NAMALWA (cell line): ENCODE data around the gene RASD2.

Experiments used
- DNase-seq: peaks from one replicate; pipeline ENCODE4 v3.0.0-alpha.2; 2015; ENCODE audit warnings: low spot score

The RASD2 gene

DNA sequence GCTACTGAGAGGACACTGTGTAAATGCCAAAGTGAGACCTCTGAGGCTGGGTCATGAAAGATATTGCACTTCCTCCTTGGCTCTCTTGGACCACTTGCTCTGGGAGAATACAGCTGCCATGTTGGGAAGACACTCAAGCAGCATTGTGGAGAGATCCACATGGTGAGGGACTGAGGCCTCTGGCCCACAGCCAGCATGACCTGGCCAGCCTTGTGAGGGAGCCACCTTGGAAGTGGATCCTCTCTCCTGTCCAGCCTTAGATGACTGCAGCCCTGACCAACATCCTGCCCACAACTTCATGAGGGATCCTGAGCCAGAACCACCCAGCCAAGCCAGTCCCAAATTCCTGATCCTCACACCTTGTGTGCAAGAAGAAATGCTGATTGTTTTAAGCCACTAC, 46.1 kb downstream of the RASD2 start:
- no peak for DNase-seq

DNA sequence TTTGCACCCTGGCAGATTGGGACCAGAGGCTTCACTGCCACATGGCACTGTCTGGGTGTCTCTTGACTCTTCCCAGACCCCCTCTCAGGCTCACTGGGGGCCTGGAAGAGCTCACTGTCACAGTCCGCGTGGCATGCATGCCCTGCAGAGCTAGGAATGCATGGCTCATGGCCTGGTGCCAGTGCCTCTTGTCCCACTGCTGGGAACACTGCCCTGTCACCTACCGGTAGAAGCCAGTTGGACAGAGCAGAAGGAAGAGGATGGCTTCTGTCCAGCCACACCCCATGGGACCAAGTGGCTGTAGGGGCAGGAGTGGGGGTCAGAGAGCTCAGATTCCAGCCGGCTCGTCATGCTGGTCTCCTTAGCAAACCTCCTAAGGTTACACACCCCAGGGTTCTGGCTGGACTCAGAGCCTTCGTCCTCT, 46.8 kb downstream of the RASD2 start:
- DNase-seq, result no peak

DNA sequence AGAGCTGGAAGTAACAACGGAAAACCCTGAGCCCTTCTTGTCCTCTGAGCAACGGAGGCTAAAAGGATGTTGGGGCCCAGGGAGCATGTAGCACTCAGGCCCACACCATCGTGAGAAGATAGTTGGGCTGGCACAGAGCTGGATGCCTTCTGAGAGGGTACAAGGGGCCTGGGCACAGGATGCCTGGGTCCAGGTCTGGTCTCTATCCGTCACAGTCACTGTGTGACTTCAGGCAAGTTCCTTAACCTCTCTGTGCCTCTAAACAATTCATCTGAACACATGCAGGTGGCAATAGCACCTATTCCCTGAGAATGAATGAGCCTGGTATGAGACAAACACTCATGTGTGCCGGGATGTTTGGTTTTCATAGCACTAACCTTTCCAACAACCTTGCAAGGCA, 47.3 kb downstream of the RASD2 start:
- DNase-seq, result no peak

DNA sequence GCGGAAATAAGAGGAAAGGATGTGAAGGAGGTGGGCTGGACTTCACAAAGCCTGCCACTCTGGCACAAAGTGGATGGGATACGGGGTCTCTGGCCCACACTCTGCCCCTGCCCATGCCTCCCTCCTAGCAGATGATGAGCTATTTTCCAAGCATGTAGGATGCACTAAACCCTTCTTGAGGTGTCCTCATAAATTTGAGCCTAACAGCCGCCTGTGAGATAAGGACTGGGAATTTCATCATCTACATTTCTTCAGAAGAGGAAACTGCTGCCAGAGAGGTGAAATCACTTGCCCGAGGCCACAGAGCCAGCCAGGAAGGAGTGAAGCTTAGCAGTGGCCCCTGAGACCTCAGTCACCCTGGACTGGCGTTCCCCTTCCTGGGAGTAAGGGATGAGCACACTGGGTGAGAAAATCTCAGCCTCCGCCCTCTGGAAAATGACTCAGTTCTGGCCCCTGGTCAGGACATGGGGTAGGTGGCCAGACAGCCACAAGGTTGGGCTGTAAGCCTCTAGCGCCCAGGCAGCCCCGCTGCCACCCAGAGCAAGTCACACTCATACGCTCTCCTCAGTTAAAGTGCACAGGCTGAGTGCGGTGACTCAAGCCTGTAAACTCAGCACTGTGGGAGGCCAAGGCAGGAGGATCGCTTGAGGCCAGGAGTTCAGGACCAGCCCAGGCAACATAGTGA, 48.6 kb downstream of the RASD2 start:
- DNase-seq, result no peak

DNA sequence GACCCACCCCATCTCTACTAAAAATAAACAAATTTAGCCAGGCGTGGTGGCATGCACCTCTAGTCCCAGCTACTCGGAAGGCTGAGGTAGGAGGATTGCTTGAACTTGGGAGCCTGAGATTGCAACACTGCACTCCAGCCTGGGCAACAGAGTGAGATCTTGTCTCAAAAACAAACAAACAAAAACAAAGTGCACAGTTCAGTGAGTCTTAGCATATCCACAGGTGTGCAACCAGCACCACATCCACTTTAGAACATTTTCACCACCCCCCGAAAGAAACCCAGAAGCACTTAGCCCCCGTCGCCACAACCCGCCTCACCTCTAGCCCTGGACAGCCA, 49.1 kb downstream of the RASD2 start:
- DNase-seq, result no peak

DNA sequence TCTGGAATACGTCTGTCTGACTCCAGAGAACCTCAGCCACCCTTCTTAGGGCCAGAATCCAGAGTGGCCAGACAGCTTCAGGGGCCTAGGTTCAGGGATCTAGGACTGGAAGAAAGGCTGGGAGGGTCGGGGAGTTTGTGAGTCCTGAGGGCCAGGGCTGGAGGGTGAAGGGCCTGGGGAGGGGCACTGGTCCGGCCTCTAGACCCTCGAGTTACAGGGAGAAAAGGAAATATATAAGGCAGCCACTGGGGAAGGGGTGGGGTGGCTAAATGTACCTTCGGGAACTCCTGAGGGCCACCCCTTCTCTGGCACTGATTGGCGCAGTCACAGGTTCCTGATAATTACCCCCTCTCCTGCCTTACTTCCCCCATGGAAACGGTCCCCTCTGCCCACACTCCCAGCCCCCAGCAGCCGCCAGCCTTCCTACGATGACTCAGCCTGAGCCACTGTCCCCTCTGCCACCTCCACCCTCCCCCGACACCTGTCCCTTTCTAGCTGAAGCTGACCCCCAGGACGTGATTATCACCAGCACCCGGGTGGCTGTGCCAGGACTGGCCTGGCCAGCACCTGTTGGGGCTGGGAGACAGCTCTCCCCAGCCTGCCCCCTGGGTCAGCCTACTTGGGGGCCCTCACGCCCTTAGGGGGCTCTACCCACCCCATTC, 50.1 kb downstream of the RASD2 start:
- no peak for DNase-seq

DNA sequence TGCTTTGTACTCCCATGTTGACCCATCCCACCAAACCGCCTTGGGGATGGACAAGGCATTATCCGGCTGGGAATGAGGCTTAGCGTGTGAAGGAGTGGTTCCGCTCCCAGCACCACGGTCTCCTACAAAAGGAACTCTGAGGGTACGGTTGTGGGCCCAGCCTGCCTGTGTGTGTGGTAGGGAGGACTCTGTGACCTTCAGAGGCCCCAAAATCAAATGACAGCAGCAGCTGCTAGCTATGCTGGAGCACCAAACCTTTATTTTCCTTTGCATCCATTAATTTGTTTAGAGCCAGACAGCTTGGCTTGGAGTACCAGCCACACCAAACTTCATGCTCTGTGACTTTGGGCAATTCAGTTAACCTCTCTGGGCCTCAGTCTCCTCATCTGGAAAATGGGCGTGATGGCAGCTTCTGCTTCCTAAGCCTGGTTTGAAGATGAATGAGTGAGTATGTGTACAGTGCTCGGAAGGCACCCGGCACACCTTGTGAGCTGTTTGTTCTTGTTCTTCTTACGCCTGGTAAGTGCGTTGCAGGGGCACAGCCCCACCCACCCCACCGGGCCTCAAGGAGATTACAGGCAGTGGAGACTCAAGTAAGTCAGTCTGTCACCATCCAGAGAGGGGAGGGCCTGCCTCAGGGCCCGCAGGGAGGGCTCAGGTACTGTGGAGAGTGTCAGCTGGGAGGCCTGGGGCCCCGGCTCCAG, 51.2 kb downstream of the RASD2 start:
- DNase-seq, result no peak

DNA sequence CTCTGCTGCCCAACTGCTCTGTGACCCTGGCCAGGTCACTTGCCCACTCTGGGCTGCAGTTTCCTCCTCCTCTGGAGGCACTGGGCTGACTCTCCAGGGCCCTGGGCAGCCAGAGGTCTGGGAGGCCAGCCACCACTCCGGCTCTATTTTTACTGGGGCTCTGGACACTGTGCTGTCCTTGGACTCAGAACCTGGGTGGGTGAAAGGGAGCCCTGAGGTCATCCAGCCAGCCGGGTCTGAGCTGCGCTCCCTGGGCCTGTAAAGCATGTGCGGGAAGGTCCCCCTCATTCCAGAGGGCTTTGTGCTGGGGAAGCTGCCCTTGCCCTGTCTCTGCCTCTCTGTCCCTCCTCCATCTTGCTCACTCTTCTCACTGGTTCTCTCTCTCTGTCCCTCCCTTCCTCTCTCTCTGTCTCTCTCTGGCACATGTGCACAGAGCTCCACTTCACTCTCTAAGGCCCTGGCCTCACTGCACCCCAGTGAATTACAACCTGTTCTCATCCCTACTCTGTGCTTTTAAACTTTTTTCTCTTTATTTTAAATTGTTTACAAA, 51.9 kb downstream of the RASD2 start:
- no peak for DNase-seq

DNA sequence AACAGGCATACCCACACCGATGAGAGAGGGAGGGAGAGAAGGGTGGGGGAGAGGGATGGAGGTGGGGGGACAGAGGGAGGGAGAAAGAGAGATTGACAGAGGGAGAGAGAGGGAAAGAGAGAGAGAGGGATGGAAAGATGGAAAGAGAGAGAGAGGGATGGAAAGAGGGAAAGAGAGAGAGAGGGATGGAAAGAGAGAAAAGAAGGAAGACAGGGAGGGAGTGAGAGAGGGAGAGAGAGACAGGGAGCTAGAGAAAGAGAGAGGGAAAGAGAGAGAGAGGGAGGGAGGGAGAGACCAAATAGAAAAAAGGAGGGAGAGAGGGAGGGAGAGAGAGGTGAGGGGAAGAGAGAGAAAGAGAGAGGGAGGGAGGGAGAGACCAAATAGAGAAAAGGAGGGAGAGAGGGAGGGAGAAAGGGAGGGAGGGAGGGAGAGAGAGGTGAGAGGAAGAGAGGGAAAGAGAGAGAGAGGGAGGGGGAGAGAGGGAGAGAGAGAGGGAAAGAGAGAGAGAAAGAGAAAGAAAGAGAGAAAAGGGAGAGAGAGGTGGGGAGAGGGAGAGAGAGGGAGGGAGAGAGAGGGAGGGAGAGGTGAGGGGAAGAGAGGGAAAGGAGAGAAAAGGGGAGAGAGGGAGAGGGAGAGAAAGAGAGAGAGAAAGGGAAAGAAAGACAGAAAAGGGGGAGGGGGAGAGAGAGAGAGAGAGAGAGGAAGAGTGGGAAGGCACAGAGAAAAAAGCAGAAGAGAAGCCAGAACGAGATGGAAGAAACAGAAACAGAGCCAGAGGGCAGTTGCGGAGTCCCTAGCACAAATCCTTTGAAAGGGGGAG, 52.6 kb downstream of the RASD2 start:
- DNase-seq, result no peak

DNA sequence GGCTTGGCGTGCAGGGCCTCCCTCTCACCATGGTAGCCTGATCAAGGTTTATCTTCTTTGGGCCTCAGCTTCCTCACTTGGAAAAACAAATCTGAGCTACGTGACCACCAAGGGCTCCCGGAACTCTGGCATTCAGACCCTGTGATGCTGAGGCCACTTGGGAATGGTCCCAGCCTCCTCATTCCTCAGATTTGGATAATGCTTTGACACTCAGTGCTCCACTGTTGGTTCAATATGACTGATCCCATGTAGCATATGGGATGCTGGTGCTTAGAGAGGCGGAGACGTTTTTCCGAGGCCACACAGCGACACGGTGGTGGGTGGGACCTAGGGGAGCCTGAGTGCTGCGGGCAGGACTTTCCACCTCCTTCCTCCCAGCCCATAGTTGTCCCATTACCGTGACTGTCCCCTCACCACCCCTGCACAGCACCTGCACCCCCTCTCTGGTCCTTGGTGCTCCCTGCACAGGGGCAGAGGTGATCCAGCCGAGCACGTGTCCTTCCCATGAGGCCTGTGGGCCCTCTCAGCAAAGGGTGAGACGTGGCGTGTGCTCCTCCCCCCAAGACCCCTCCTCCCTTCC, 53.4 kb downstream of the RASD2 start:
- no peak for DNase-seq

DNA sequence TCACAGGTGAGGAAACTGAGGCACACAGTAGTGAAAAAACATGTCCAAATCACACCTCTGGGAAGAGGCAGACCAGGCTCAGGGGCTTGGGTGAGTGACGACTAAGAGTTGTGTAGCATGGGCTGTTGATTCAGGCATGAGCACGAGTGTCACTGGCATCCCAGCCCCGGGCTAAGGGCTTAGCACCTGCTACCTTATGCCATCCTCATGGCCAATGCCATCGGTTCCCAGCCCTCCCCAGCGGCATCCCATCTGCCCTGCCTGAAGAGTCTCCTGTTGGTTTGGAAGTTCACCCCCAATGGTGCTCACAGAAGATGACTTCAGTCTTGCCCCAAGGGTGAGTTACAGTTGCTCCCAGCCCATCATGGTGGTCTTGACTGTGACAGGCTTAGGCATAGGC, 54.1 kb downstream of the RASD2 start:
- no peak for DNase-seq

DNA sequence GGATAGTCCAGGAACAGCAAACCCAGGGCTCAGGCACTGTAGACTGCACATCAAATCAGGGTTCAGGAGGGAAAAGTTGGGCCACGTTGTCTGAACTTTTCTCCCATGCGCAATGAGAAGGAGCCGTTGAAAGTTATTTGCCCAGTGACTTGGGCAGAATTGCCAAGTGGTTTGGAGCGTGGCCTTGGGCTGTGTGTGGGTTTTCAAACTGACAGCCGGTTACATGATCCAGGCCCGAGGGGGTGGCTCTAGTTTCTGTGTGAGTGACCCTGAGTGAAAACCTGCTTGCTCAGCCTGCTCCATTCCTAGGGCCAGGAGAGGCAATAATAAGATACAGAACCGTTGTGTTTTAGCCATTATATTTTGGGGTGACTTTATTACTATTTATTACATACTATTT, 56.2 kb downstream of the RASD2 start:
- no peak for DNase-seq

DNA sequence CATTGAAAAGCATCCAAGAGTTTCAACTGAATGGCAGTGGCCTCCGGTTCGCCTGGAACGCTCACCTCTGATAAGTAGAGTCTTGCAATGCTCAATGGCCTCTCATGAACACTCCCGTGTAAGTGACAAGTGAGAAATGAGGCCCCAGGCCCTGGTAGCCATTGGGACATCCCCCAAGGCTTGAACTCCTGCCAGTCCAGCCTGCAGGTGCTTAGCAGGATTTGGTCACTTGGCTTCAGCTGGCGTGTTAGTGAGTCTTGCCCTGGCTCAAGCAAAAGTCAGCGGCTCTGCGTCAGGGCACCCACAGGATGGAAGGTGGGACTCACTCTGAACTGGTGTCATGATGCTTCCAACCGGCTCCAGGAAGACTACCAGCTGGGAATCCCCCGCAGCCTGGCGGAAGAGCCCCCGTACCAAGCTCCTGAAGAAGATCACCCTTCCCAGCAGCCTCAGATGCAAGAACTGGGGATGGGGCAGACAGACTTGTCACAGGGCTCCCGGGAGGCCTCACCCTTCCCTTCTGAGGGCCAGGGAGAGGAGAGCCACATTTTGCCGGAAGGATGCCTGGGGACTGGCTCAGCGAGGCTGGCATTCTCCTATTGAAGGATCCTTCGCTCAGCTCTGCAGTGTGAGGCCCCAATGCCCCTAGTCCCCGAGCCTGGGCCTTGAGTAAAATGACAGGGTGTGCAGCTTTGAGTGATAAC, 57.2 kb downstream of the RASD2 start:
- DNase-seq, result no peak

DNA sequence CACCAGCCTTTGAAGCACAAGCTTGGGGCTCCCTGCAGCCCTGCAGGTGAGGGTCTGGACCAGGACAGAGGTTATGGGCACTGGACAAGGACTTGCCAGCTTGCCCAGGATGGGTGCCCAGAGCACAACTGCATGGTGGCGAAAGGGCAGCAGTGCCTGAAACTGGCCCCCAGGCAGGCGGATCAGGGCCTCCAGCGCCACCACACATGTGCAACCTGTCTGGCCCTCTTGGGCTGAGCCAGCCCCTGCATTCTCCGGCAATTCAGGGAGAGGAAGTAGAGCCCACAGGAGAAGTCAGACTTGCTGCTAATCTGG, 57.7 kb downstream of the RASD2 start:
- DNase-seq, result no peak

DNA sequence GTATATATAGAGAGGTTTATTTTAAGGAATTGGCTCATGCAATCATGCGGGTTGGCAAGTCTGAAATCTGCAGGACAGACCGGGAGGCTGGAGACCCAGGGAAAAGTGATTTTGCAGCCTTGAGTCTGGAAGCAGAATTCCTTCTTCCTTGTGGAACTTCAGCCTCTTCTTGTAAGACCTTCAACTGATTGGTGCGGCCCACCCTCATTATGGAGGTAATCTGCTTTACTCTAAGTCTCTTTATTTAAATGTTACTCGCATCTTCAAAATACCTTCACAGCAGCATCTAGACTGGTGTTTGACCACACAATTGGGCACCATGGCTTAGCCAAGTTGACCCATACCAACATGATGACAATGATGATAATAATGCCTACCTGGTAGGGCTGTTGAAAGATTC, 58.7 kb downstream of the RASD2 start:
- no peak for DNase-seq

DNA sequence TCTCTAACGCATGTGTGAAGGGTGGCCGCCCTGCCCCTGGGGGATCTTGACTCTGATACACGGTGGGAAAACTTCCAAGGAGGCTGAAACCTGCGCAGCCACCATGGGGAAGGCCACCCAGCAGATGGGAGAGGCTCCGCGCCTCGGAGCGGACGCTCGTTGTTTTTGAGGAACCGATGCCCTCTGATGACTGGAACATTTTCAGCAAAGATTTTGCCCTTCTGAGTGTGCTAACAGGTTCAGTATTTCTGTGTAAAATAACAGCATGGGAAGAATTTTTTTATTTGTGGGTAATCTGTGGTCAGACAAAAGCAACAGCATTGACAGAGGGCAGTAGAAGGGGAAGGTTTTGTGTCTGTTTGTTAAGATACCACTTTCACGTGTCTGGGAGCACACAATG, 59.8 kb downstream of the RASD2 start:
- DNase-seq, result no peak

DNA sequence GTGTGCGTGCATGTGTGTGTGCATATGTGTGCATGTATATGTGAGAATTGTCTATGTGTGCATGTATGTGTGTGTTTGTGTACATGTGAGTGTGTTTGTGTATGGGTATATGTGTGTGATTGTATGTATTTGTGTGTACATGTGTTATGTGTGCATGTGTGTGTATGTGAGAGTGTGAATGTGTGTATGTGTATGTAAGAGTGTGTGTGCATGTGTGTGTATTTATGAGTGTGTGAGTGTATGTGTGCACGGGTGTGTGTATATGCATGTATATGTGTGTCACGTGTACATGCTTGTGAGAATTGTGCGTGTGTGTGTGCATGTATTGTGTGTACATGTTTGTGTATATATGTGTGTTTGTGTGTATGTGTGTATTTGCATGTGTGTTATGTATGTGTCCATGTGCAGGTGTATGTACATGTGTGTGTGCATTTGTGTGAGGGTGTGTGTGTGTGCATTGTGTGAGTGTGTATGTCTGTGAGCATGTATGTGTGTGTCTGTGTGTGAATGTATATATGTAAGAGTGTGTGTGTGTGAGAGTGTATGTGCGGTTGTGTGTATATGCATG, 60.5 kb downstream of the RASD2 start:
- DNase-seq, result no peak

DNA sequence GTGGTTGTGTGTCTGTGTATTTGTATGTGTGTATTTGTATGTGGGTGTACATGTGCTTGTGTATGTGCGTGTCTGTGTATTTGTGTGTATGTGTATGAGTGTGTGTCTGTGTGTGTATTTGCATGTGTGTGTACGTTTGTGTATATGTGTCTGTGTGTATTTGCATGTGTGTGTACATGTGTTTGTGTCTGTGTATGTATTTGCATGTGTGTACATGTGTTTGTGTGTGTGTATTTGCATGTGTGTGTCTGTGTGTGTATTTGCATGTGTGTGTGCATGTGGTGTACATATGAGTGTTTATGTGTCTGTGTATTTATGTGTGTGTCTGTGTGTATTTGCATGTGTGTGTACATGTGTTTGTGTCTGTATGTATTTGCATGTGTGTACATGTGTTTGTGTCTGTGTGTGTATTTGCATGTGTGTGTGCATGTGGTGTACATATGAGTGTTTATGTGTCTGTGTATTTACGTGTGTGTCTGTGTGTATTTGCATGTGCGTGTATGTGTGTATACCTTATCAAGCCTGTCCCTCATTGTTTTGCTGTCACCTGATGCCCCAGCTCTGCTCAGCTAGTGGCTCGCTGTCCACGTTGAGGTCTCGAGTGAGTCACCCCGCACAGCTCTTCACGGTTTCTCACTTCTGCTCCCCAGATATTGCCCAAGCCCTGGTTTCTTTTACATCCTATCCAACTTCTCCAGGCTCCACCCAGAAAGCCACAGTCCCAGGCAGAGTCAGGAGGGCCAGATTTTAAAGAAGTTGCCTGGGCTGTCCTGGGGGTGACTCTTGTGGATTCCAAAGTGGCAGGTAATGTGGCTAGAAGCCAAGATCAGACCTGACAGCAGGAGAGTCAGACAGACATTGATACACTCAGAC, 61.3 kb downstream of the RASD2 start:
- DNase-seq, result no peak
